Measurements from ENCODE around the gene CATSPER3.

The CATSPER3 gene

GRCh38 chr5:134967607-134968006 is at the start of gene CATSPER3:
Gene CATSPER3, plus strand, starts transcription at chr5:134967907. Its CDS starts 85 bp downstream, at chr5:134967992.
- no peak for DNase-seq

GRCh38 chr5:134918861-134919260 is 48.8 kb upstream of the CATSPER3 start:
- no peak for DNase-seq

GRCh38 chr5:134920848-134921575 is 46.7 kb upstream of the CATSPER3 start:
- no peak for DNase-seq

GRCh38 chr5:134932508-134932907 is 35.2 kb upstream of the CATSPER3 start:
- DNase-seq, result no peak

GRCh38 chr5:134934202-134934601 is 33.5 kb upstream of the CATSPER3 start:
- DNase-seq, result no peak

- DNase-seq, result no peak
Measured at GRCh38 chr5:134935711-134936602, 31.8 kb upstream of the CATSPER3 start.

GRCh38 chr5:134937526-134937925 is 30.2 kb upstream of the CATSPER3 start:
- DNase-seq, result no peak

GRCh38 chr5:134938030-134938429 is 29.7 kb upstream of the CATSPER3 start:
- DNase-seq, result no peak

GRCh38 chr5:134939500-134939899 is 28.2 kb upstream of the CATSPER3 start:
- no peak for DNase-seq

GRCh38 chr5:134943547-134943946 is 24.2 kb upstream of the CATSPER3 start:
- no peak for DNase-seq

- no peak for DNase-seq
Measured at GRCh38 chr5:134944630-134945029, 23.1 kb upstream of the CATSPER3 start.

GRCh38 chr5:134945041-134945440 is 22.7 kb upstream of the CATSPER3 start:
- DNase-seq, result no peak

- DNase-seq, result no peak
Measured at GRCh38 chr5:134948911-134949310, 18.8 kb upstream of the CATSPER3 start.

- DNase-seq, result no peak
Measured at GRCh38 chr5:134949316-134949715, 18.4 kb upstream of the CATSPER3 start.

- no peak for DNase-seq
Measured at GRCh38 chr5:134957920-134958608, 9.6 kb upstream of the CATSPER3 start.

- DNase-seq, result no peak
Measured at GRCh38 chr5:134958755-134959154, 9.0 kb upstream of the CATSPER3 start.

GRCh38 chr5:134963098-134963497 is 4.6 kb upstream of the CATSPER3 start:
- DNase-seq, result no peak

GRCh38 chr5:134964359-134965270 is 3.1 kb upstream of the CATSPER3 start:
- DNase-seq, result no peak

- peak in 1 of 2 donors; percentile 3 for DNase-seq
Measured at GRCh38 chr5:134965271-134965825, 2.4 kb upstream of the CATSPER3 start.

- DNase-seq, result no peak
Measured at GRCh38 chr5:134968055-134968454, 348 bp downstream of the CATSPER3 start.

GRCh38 chr5:134969166-134969565 is 1.5 kb downstream of the CATSPER3 start:
- DNase-seq, result no peak
